GM06990 (cell line): ENCODE results near the gene DSG3.

Experiments used
- DNase-seq: peaks from one replicate; pipeline ENCODE4 v3.0.0-alpha.2; 2011; ENCODE audit not compliant: insufficient read length; ENCODE audit errors: extremely low read depth
- H3K27me3 ChIP-seq: replicated peaks from 2 replicates; pipeline ENCODE4 v1.6.0; 2011; ENCODE audit warnings: low read length; ENCODE audit not compliant: control insufficient read depth, insufficient read depth
- H3K36me3 ChIP-seq: 2 replicates; pipeline ENCODE4 v1.5.1; 2011; ENCODE audit warnings: low read length; ENCODE audit not compliant: control insufficient read depth, insufficient read depth
- H3K4me3 ChIP-seq: replicated peaks from 2 replicates; pipeline ENCODE4 v1.5.1; 2011; ENCODE audit warnings: low read depth, mild to moderate bottlenecking, control low read depth, low read length
- TF ChIP-seq, protein P1 (sequence below): IDR thresholded peaks from 2 replicates; pipeline ENCODE4 v1.5.1; 2011; ENCODE audit warnings: low read length, control low read depth, mild to moderate bottlenecking, inconsistent platforms; ENCODE audit not compliant: insufficient read depth, poor library complexity, severe bottlenecking

Gene DSG3

DNA sequence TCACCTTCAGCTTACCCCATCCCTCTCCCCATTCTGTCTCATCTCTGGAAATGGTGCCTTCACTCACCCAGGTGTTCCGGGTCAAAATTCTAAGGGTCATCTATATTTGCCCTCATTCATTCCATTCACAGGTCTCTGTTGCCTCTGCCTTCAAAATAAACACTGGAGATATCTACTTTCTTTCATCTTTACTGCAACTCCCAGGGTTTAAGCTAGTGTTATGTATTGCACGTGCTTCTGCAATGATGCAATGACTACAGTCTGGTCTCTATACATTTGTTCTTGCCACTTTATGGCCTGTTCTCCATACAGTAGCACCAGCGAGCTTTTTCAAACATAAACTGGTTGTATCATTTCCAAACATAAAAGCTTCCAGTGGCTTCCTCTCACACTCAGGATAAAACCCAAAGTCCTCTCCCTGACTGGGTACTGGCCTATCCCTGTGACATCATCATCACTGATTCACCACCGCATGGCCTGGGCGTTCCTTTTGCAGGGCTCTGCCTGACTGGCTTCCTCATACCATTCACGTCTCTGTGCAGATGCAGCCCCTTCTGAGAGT is 64.7 kb downstream of the DSG3 start:
- TF ChIP-seq, protein P1, sequence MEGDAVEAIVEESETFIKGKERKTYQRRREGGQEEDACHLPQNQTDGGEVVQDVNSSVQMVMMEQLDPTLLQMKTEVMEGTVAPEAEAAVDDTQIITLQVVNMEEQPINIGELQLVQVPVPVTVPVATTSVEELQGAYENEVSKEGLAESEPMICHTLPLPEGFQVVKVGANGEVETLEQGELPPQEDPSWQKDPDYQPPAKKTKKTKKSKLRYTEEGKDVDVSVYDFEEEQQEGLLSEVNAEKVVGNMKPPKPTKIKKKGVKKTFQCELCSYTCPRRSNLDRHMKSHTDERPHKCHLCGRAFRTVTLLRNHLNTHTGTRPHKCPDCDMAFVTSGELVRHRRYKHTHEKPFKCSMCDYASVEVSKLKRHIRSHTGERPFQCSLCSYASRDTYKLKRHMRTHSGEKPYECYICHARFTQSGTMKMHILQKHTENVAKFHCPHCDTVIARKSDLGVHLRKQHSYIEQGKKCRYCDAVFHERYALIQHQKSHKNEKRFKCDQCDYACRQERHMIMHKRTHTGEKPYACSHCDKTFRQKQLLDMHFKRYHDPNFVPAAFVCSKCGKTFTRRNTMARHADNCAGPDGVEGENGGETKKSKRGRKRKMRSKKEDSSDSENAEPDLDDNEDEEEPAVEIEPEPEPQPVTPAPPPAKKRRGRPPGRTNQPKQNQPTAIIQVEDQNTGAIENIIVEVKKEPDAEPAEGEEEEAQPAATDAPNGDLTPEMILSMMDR: no peak
- no peaks in the 10 kb centered on the region for H3K27me3 ChIP-seq
- DNase-seq: no peak
- H3K36me3 ChIP-seq: no peaks in the 10 kb centered on the region
- no peak overlapping the region for H3K4me3 ChIP-seq

DNA sequence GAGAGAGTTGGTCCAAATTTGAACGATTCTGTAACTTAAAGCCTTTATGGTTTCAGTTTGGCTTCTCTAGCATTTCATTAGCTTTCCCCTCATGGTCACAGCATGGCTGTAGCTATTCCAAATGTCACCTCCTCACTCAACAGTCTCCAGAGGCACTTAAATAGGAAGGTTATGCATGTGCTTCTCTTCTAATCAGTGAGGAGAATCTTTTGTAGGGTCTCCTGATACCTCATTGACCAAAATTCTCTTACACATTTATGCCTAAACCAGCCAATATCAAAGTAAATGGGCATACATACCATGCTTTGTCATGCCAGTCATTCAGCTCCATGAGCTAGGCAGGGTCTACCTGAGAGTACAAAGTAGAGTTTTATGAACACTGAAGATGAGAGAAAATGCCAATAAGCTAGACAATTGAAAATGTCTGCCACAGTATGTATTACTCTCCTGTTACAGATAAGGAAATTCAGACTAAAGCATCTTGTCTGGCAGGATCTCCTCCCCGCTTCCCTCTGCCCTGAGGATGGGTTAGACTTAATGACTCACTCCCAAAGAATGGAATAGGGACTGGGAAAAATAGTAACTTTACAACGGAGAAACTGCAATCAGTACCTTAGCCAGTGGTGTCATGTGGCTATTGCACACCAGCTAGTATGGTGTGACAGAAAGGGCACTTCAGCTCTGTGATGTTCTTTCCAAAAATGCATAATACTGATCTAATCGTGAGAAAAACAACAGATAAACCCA is 65.8 kb downstream of the DSG3 start:
- Histone ChIP-seq H3K27me3 (no peaks in the 10 kb centered on the region), H3K4me3 (no peak overlapping the region), H3K36me3 (no peaks in the 10 kb centered on the region)
- no peak for DNase-seq
- TF ChIP-seq, protein P1: no peak

GRCh38 chr18:31516437-31516836 is 68.9 kb downstream of the DSG3 start:
- H3K27me3 ChIP-seq: no peaks in the 10 kb centered on the region
- no peak for DNase-seq
- TF ChIP-seq, protein P1: no peak
- H3K4me3 ChIP-seq: no peak overlapping the region
- H3K36me3 ChIP-seq: no peaks in the 10 kb centered on the region

DNA sequence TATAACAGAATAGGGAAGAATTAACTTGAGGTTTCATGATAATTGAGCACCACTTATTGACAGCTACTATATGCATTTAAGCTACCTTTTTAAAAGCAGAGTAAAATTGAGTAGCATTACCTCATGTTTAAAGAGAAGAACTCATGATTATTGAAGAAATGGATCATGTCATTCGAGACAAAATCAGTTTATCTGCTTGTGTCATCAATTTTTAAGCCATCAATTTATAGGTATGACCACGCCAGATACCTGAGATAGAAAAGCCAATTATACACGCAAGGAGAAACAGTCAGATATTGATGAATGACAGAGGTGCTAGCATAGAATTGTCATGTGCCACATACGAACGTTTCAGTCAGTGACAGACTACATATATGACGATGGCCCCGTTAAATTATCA is 78.8 kb downstream of the DSG3 start:
- Histone ChIP-seq H3K4me3 (no peak overlapping the region), H3K36me3 (peaks cover 3% of the 10 kb centered on the region)

More for the DNA sequence above, 78.8 kb downstream of the DSG3 start:
- TF ChIP-seq, protein P1: no peak
- no peaks in the 10 kb centered on the region for H3K27me3 ChIP-seq
- no peak for DNase-seq
